ENCODE measurements around the gene MAPK8IP3. TPM values are rescaled to one million over a fixed set of nuclear protein-coding genes. Genes with fewer than 3 reads are reported as not detected.

The MAPK8IP3 gene
- total RNA-seq, 2 experiments from 2014 or later = 290 to 297 TPM

GRCh38 chr16:1766701-1767100 lies 60.7 kb downstream of the MAPK8IP3 start:
- Histone ChIP-seq H3K4me3 (ENCODE audit: low read length) (no peak overlapping the region), H3K27me3 (ENCODE audit: control insufficient read depth in 1 of 2, insufficient read depth in 2 of 2, low read length in 2 of 2) (no peaks in the 10 kb centered on the region), H3K36me3 (ENCODE audit: insufficient read depth, low read length) (peaks cover 62% of the 10 kb centered on the region), H3K9me3 (ENCODE audit: control insufficient read depth in 1 of 2, insufficient read depth in 1 of 2, low read length in 2 of 2) (no peaks in the 10 kb centered on the region), H3K4me1 (ENCODE audit: insufficient read depth, low read length) (peaks cover 15% of the 10 kb centered on the region), H3K27ac (ENCODE audit: low read depth in 1 of 2, low read length in 2 of 2) (no peak overlapping the region)
- no peak for ATAC-seq (ENCODE audit: poor library complexity)
- ChIA-PET POLR2A (interaction anchor here (7.9 kb wide), 1 partner anchor 15 kb away, joined by 163 read pairs; the partner anchor contains the start of genes NUBP2 and SPSB3), CTCF (no interaction called here)
- DNase-seq = no peak
- Mint-ChIP-seq H3K27me3 (no peaks in the 10 kb centered on the region), H3K4me3 (no peak overlapping the region), H3K27ac (no peak overlapping the region), H3K9me3 (no peaks in the 10 kb centered on the region), H3K4me1 (ENCODE audit: low read depth) (peaks cover 5% of the 10 kb centered on the region), H3K36me3 (ENCODE audit: low read depth) (peaks cover 29% of the 10 kb centered on the region)
- intact Hi-C loops (cut with DNase I, micrococcal nuclease) = loop anchor here in 1 of 2 experiments (5.0 kb wide), 1 partner anchor 176 kb away; the partner anchor contains the start of gene MSRB1
- TF ChIP-seq CTCF (IDR thresholded peaks at IDR 0.05) = no peak

GRCh38 chr16:1767116-1767994 lies 61.4 kb downstream of the MAPK8IP3 start:
- Histone ChIP-seq H3K4me1 (ENCODE audit: insufficient read depth, low read length) (peaks cover 22% of the 10 kb centered on the region), H3K36me3 (ENCODE audit: insufficient read depth, low read length) (peaks cover 56% of the 10 kb centered on the region), H3K9me3 (ENCODE audit: control insufficient read depth in 1 of 2, insufficient read depth in 1 of 2, low read length in 2 of 2) (no peaks in the 10 kb centered on the region), H3K4me3 (ENCODE audit: low read length) (no peak overlapping the region), H3K27ac (ENCODE audit: low read depth in 1 of 2, low read length in 2 of 2) (no peak overlapping the region), H3K27me3 (ENCODE audit: control insufficient read depth in 1 of 2, insufficient read depth in 2 of 2, low read length in 2 of 2) (no peaks in the 10 kb centered on the region)
- ChIA-PET POLR2A (interaction anchor here (7.9 kb wide), 1 partner anchor 14 kb away, joined by 163 read pairs; the partner anchor contains the start of genes NUBP2 and SPSB3), CTCF (no interaction called here)
- intact Hi-C loops (cut with DNase I, micrococcal nuclease) = loop anchor here in 1 of 2 experiments (5.0 kb wide), 1 partner anchor 175 kb away; the partner anchor contains the start of gene MSRB1
- DNase-seq = no peak
- H3K27ac Mint-ChIP-seq = peak overlapping the region; percentile 20
- H3K4me1 Mint-ChIP-seq (ENCODE audit: low read depth) = peaks cover 12% of the 10 kb centered on the region
- no peak for TF ChIP-seq CTCF (IDR thresholded peaks at IDR 0.05)
- H3K27me3 Mint-ChIP-seq = no peaks in the 10 kb centered on the region
- no peaks in the 10 kb centered on the region for H3K9me3 Mint-ChIP-seq
- no peak overlapping the region for H3K4me3 Mint-ChIP-seq
- H3K36me3 Mint-ChIP-seq (ENCODE audit: low read depth) = peaks cover 33% of the 10 kb centered on the region
- no peak for ATAC-seq (ENCODE audit: poor library complexity)

GRCh38 chr16:1768061-1768766 lies 62.2 kb downstream of the MAPK8IP3 start:
- intact Hi-C loops (cut with DNase I, micrococcal nuclease) = loop anchor here in 1 of 2 experiments (5.0 kb wide), 1 partner anchor 174 kb away; the partner anchor contains the start of gene MSRB1
- H3K27ac Mint-ChIP-seq = no peak overlapping the region
- Histone ChIP-seq H3K4me3 (ENCODE audit: low read length) (no peak overlapping the region), H3K9me3 (ENCODE audit: control insufficient read depth in 1 of 2, insufficient read depth in 1 of 2, low read length in 2 of 2) (no peaks in the 10 kb centered on the region), H3K27me3 (ENCODE audit: control insufficient read depth in 1 of 2, insufficient read depth in 2 of 2, low read length in 2 of 2) (no peaks in the 10 kb centered on the region), H3K36me3 (ENCODE audit: insufficient read depth, low read length) (peaks cover 48% of the 10 kb centered on the region), H3K4me1 (ENCODE audit: insufficient read depth, low read length) (peaks cover 23% of the 10 kb centered on the region), H3K27ac (ENCODE audit: low read depth in 1 of 2, low read length in 2 of 2) (no peak overlapping the region)
- ChIA-PET POLR2A (interaction anchor here (0.7 to 7.9 kb wide), 2 partner anchors 13 to 90 kb away, joined by 3 to 163 read pairs; partner anchors contain the start of genes JPT2, NUBP2 and SPSB3), CTCF (no interaction called here)
- H3K9me3 Mint-ChIP-seq = no peaks in the 10 kb centered on the region
- H3K36me3 Mint-ChIP-seq (ENCODE audit: low read depth) = peaks cover 35% of the 10 kb centered on the region
- no peaks in the 10 kb centered on the region for H3K27me3 Mint-ChIP-seq
- peak overlapping the region; percentile 18 for H3K4me3 Mint-ChIP-seq
- DNase-seq = no peak
- no peak for ATAC-seq (ENCODE audit: poor library complexity)
- peaks cover 12% of the 10 kb centered on the region for H3K4me1 Mint-ChIP-seq (ENCODE audit: low read depth)
- no peak for TF ChIP-seq CTCF (IDR thresholded peaks at IDR 0.05)
